Bronchial epithelial cell (primary cell): Measurements from ENCODE around the gene CGNL1. TPM values are rescaled to one million over a fixed set of nuclear protein-coding genes. Genes with fewer than 3 reads are reported as not detected.

Source experiments
- DNase-seq: peaks from one replicate; pipeline ENCODE4 v3.0.0-alpha.2; 2010; ENCODE audit warnings: low read depth
- FAIRE-seq: peaks from 2 replicates; lab custom pipeline; 2011; peaks lifted over from hg19 to GRCh38; lab: Jason Lieb, UNC
- H3K27me3 ChIP-seq: 2 replicates; pipeline ENCODE4 v1.5.1; 2011; ENCODE audit warnings: low read length; ENCODE audit not compliant: control insufficient read depth, insufficient read depth
- H3K36me3 ChIP-seq: 2 replicates; pipeline ENCODE4 v1.5.1; 2011; ENCODE audit warnings: low read length; ENCODE audit not compliant: control insufficient read depth, insufficient read depth
- H3K4me3 ChIP-seq: 2 replicates; pipeline ENCODE4 v1.5.1; 2011; ENCODE audit warnings: mild to moderate bottlenecking, low read depth, low read length, control low read depth
- total RNA-seq: library from RNA; depleted of rRNA; stranded (reverse); fragments of >200 nt; gene quantifications from 2 replicates; pipeline ENCODE4 v1.2.1, GENCODE V29; 2014
- TF ChIP-seq, protein P1 (sequence below): IDR thresholded peaks from 2 replicates; pipeline ENCODE4 v1.5.1; 2011; ENCODE audit warnings: mild to moderate bottlenecking, moderate library complexity, low read length, control low read depth, inconsistent platforms; ENCODE audit not compliant: insufficient read depth, severe bottlenecking

CGNL1 gene
- total RNA-seq, 1 donor from 2014 or later = 0.53 TPM

GRCh38 chr15:57537072-57537471 is 160.8 kb downstream of the CGNL1 start:
- Histone ChIP-seq H3K36me3 (no peaks in the 10 kb centered on the region), H3K27me3 (peaks cover 1% of the 10 kb centered on the region), H3K4me3 (no peak overlapping the region)
- TF ChIP-seq, protein P1, sequence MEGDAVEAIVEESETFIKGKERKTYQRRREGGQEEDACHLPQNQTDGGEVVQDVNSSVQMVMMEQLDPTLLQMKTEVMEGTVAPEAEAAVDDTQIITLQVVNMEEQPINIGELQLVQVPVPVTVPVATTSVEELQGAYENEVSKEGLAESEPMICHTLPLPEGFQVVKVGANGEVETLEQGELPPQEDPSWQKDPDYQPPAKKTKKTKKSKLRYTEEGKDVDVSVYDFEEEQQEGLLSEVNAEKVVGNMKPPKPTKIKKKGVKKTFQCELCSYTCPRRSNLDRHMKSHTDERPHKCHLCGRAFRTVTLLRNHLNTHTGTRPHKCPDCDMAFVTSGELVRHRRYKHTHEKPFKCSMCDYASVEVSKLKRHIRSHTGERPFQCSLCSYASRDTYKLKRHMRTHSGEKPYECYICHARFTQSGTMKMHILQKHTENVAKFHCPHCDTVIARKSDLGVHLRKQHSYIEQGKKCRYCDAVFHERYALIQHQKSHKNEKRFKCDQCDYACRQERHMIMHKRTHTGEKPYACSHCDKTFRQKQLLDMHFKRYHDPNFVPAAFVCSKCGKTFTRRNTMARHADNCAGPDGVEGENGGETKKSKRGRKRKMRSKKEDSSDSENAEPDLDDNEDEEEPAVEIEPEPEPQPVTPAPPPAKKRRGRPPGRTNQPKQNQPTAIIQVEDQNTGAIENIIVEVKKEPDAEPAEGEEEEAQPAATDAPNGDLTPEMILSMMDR = no peak
- no peak for FAIRE-seq
- DNase-seq = peak; percentile 25

GRCh38 chr15:57537488-57538264 is 161.4 kb downstream of the CGNL1 start:
- no peak for FAIRE-seq
- H3K4me3 ChIP-seq = no peak overlapping the region
- TF ChIP-seq, protein P1 = no peak

GRCh38 chr15:57538265-57538529 is 161.9 kb downstream of the CGNL1 start:
- FAIRE-seq (no peak), DNase-seq (no peak)
- Histone ChIP-seq H3K4me3 (no peak overlapping the region), H3K36me3 (no peaks in the 10 kb centered on the region), H3K27me3 (peaks cover 1% of the 10 kb centered on the region)
- TF ChIP-seq, protein P1 = no peak

More at GRCh38 chr15:57537488-57538264, 161.4 kb downstream of the CGNL1 start:
- H3K27me3 ChIP-seq = peaks cover 1% of the 10 kb centered on the region
- no peak for DNase-seq
- no peaks in the 10 kb centered on the region for H3K36me3 ChIP-seq

DNA sequence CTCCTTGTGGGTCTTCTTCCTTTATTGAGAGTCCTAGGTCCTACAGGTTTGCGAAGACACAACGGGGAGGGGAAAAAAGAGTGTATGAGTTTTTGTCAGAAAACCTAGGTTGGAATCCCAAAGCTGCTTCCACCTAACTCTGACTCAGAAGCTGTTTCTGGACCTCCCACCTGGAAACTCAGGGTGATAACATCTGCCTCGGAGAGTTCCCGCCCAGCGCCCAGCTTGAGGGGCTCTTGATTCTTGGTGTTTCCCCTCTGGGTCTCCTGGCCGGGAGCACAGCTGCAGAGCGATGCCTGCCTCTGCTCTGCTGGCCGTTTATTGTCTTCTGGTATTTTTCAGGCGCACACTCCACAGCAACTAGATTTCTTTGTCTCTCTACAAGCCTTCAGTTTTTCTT is 162.5 kb downstream of the CGNL1 start:
- Histone ChIP-seq H3K27me3 (no peaks in the 10 kb centered on the region), H3K36me3 (no peaks in the 10 kb centered on the region), H3K4me3 (no peak overlapping the region)
- no peak for FAIRE-seq
- no peak for DNase-seq
- TF ChIP-seq, protein P1 = no peak

DNA sequence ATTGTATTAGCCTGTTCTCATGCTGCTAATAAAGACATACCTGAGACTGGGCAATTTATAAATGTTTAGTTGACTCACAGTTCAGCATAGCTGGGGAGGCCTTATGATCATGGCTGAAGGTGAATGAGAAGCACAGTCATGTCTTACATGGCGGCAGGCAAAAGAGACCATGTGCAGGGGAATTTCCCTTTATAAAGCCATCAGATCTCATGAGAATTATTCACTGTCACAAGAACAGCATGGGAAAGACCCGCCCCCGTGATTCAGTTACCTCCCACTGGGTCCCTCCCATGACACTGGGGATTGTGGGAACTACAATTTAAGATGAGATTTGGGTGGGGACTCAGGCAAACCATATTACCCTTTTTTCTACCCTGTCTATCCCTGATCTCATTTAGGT is 163.9 kb downstream of the CGNL1 start:
- no peaks in the 10 kb centered on the region for H3K27me3 ChIP-seq
- FAIRE-seq (no peak), DNase-seq (no peak)
- no peak overlapping the region for H3K4me3 ChIP-seq
- TF ChIP-seq, protein P1 = no peak
- H3K36me3 ChIP-seq = no peaks in the 10 kb centered on the region

DNA sequence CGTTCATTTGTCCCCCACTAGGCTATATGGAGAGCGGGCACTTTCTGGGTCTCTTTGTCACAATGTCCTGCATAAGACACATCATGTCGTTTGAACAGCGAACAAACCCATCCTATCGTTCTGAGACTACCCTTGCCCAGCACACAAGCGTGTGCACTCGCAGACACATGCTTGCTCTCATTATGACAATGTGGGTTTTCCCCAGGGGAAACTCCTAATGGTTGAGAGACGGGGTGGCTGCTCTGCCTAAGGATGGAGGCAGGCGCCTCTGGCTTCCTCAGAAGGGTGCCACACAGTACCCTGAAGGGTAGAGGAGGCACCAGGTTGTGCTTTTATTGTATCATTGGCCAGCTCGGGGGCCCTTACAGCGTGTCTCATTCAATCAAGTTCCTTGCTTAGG is 164.4 kb downstream of the CGNL1 start:
- no peaks in the 10 kb centered on the region for H3K27me3 ChIP-seq
- FAIRE-seq = peak; percentile 47
- no peak for DNase-seq
- H3K36me3 ChIP-seq = no peaks in the 10 kb centered on the region
- H3K4me3 ChIP-seq = no peak overlapping the region
- TF ChIP-seq, protein P1 = no peak
